Natural killer cell (primary cell): ENCODE results near the gene WFS1. TPM values are rescaled to one million over a fixed set of nuclear protein-coding genes. Genes with fewer than 3 reads are reported as not detected.

ENCODE experiments used
- ATAC-seq, 3 donors: fragments of 150-1000 bp in 2 of 3; fragments of 200-7000 bp in 1 of 3; cut with Tn5 transposase; 1 replicate in 1 of 3; 2 replicates in 2 of 3; pipeline ENCODE4 v1.10.0; 2021; ENCODE audit warnings: mild to moderate bottlenecking in 2 of 3, moderate library complexity in 2 of 3
- DNase-seq, 2 donors: peaks; one replicate each; pipeline versions ENCODE4 v3.0.0 to v3.0.0-alpha.2; 2013 to 2021; ENCODE audit warnings: mixed read lengths in 1 of 2
- H3K27ac ChIP-seq: one replicate; pipeline ENCODE4 v1.5.1; 2013; ENCODE audit warnings: mild to moderate bottlenecking, low read length
- H3K27me3 ChIP-seq: one replicate; pipeline ENCODE4 v1.6.1; 2013; ENCODE audit warnings: low read length; ENCODE audit not compliant: control insufficient read depth, insufficient read depth
- H3K36me3 ChIP-seq: one replicate; pipeline ENCODE4 v1.6.1; 2013; ENCODE audit warnings: low read length; ENCODE audit not compliant: control insufficient read depth, insufficient read depth
- H3K4me1 ChIP-seq: one replicate; pipeline ENCODE4 v1.6.1; 2013; ENCODE audit warnings: low read length; ENCODE audit not compliant: control insufficient read depth, insufficient read depth
- H3K4me3 ChIP-seq: one replicate; pipeline ENCODE4 v1.5.1; 2013; ENCODE audit warnings: low read length
- H3K9me3 ChIP-seq: one replicate; pipeline ENCODE4 v1.6.1; 2013; ENCODE audit warnings: low read length; ENCODE audit not compliant: control insufficient read depth, insufficient read depth
- H3K27ac Mint-ChIP-seq, 2 donors: one replicate each; pipeline ENCODE4 v1.8.0; 2022; ENCODE audit warnings: mild to moderate bottlenecking in 2 of 2, mixed read lengths in 2 of 2, moderate library complexity in 1 of 2
- H3K27me3 Mint-ChIP-seq, 2 donors: one replicate each; pipeline ENCODE4 v1.8.0; 2022; ENCODE audit warnings: low read depth in 2 of 2, mixed read lengths in 2 of 2
- H3K36me3 Mint-ChIP-seq: one replicate; pipeline ENCODE4 v1.8.0; 2022; ENCODE audit warnings: mixed read lengths
- H3K4me1 Mint-ChIP-seq, 2 donors: one replicate each; pipeline ENCODE4 v1.8.0; 2022; ENCODE audit warnings: mixed read lengths in 2 of 2
- H3K4me3 Mint-ChIP-seq: one replicate; pipeline ENCODE4 v1.8.0; 2022; ENCODE audit warnings: mild to moderate bottlenecking, moderate library complexity, mixed read lengths
- H3K9me3 Mint-ChIP-seq, 2 donors: one replicate each; pipeline ENCODE4 v1.8.0; 2022; ENCODE audit warnings: mixed read lengths in 2 of 2
- WGBS: methylation state at CpG from one replicate; pipeline ENCODE4 v1.1.7; 2013; ENCODE audit warnings: missing lambda C conversion rate; ENCODE audit not compliant: insufficient coverage; 5-methylcytosine and 5-hydroxymethylcytosine counted together
- intact Hi-C: fragments of 100-400 bp; cut with micrococcal nuclease; formaldehyde crosslinking; loops from one replicate; pipeline ENCODE4 v1.14.2; 2022
- total RNA-seq, 4 donors: library from RNA; stranded (reverse); fragments of 120-200 nt in 1 of 4; gene quantifications; one replicate each; pipeline versions ENCODE4 v1.2.3 to v1.2.4, GENCODE V29; 2013 to 2022
- TF ChIP-seq, protein P1 (sequence below): fragments of 200-600 bp; IDR thresholded peaks from one replicate; pipeline ENCODE4 v1.8.0; 2022; ENCODE audit warnings: antibody characterized with exemption

The WFS1 gene
- total RNA-seq, 3 donors from 2014 or later (not counting 1 experiment from before 2014, with no cell fraction given) = 3.0 to 5.6 (median 3.5) TPM

GRCh38 chr4:6335040-6335590 lies 65.5 kb downstream of the WFS1 start:
- 68% methylated on average over 12 of the region's 12 CpGs for WGBS
- H3K27me3 Mint-ChIP-seq = peaks cover 0 to 12% of the 10 kb centered on the region in 2 donors
- H3K27me3 ChIP-seq = peaks cover 7% of the 10 kb centered on the region
- no peak overlapping the region for H3K4me3 Mint-ChIP-seq
- H3K4me1 ChIP-seq = peaks cover 29% of the 10 kb centered on the region
- H3K27ac Mint-ChIP-seq = no peak overlapping the region
- DNase-seq (no peak), ATAC-seq (no peak)
- no peaks in the 10 kb centered on the region for H3K9me3 Mint-ChIP-seq
- no peaks in the 10 kb centered on the region for H3K36me3 Mint-ChIP-seq
- H3K4me1 Mint-ChIP-seq = peaks cover 44 to 46% of the 10 kb centered on the region in 2 donors
- H3K4me3 ChIP-seq = no peak overlapping the region
- TF ChIP-seq, protein P1, sequence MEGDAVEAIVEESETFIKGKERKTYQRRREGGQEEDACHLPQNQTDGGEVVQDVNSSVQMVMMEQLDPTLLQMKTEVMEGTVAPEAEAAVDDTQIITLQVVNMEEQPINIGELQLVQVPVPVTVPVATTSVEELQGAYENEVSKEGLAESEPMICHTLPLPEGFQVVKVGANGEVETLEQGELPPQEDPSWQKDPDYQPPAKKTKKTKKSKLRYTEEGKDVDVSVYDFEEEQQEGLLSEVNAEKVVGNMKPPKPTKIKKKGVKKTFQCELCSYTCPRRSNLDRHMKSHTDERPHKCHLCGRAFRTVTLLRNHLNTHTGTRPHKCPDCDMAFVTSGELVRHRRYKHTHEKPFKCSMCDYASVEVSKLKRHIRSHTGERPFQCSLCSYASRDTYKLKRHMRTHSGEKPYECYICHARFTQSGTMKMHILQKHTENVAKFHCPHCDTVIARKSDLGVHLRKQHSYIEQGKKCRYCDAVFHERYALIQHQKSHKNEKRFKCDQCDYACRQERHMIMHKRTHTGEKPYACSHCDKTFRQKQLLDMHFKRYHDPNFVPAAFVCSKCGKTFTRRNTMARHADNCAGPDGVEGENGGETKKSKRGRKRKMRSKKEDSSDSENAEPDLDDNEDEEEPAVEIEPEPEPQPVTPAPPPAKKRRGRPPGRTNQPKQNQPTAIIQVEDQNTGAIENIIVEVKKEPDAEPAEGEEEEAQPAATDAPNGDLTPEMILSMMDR = no peak
- no peak overlapping the region for H3K27ac ChIP-seq
- intact Hi-C loops = no loop called here
- no peaks in the 10 kb centered on the region for H3K36me3 ChIP-seq
- peaks cover 9% of the 10 kb centered on the region for H3K9me3 ChIP-seq

DNA sequence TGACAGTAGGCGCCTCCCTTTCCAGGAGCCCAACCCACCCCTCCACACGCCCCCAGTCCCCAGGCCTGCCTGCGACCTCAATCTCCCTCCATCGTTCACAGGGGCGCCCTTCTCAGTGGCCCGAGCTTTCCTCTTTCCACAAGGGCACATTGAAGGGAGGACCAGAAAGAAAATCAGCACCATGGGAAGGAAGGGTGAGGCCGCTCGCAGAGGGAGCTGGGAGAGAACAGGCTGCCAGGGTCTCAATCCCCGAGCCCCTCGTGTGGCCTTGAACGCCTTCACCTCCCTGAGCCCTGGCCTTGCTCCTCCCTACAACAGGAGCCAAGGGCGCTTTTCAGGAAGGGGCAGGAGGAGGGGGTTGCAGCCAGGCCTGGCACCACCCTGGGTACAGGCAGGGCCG lies 66.5 kb downstream of the WFS1 start:
- H3K36me3 ChIP-seq = no peaks in the 10 kb centered on the region
- peaks cover 52 to 55% of the 10 kb centered on the region in 2 donors for H3K4me1 Mint-ChIP-seq
- no peak overlapping the region for H3K27ac ChIP-seq
- peaks cover 29% of the 10 kb centered on the region for H3K4me1 ChIP-seq
- H3K4me3 ChIP-seq = no peak overlapping the region
- no peak overlapping the region for H3K27ac Mint-ChIP-seq
- H3K9me3 Mint-ChIP-seq = no peaks in the 10 kb centered on the region
- TF ChIP-seq, protein P1 = no peak
- intact Hi-C loops = no loop called here
- peaks cover 0 to 13% of the 10 kb centered on the region in 2 donors for H3K27me3 Mint-ChIP-seq
- WGBS = 89% methylated on average over 12 of the region's 13 CpGs
- DNase-seq = no peak
- peaks cover 9% of the 10 kb centered on the region for H3K9me3 ChIP-seq
- H3K4me3 Mint-ChIP-seq = no peak overlapping the region
- no peak for ATAC-seq
- H3K36me3 Mint-ChIP-seq = no peaks in the 10 kb centered on the region
- peaks cover 7% of the 10 kb centered on the region for H3K27me3 ChIP-seq

GRCh38 chr4:6337331-6337935 lies 67.8 kb downstream of the WFS1 start:
- Mint-ChIP-seq H3K27ac (peak overlapping the region in 1 of 2 donors; percentile 69), H3K4me3 (peak overlapping the region; percentile 87), H3K4me1 (peaks cover 47 to 55% of the 10 kb centered on the region in 2 donors), H3K27me3 (peaks cover 0 to 16% of the 10 kb centered on the region in 2 donors), H3K9me3 (no peaks in the 10 kb centered on the region), H3K36me3 (no peaks in the 10 kb centered on the region)
- WGBS = 27% methylated on average over 17 of the region's 19 CpGs
- DNase-seq (no peak), ATAC-seq (no peak)
- peaks cover 29% of the 10 kb centered on the region for H3K4me1 ChIP-seq
- no peak overlapping the region for H3K4me3 ChIP-seq
- intact Hi-C loops = no loop called here
- H3K27ac ChIP-seq = no peak overlapping the region
- peaks cover 7% of the 10 kb centered on the region for H3K27me3 ChIP-seq
- H3K36me3 ChIP-seq = no peaks in the 10 kb centered on the region
- TF ChIP-seq, protein P1 = no peak
- H3K9me3 ChIP-seq = peaks cover 6% of the 10 kb centered on the region
